ENCODE results near the gene INSYN1. TPM values are rescaled to one million over a fixed set of nuclear protein-coding genes. Genes with fewer than 3 reads are reported as not detected.

The INSYN1 gene
- total RNA-seq, 1 experiment from 2014 or later, result not detected

GRCh38 chr15:73784291-73784690 lies 31.1 kb upstream of the INSYN1 start:
- Mint-ChIP-seq H3K9me3 (ENCODE audit: low read depth, unreplicated experiment) (no peaks in the 10 kb centered on the region), H3K27me3 (ENCODE audit: unreplicated experiment) (peaks cover 29% of the 10 kb centered on the region), H3K36me3 (ENCODE audit: insufficient read depth, unreplicated experiment) (no peaks in the 10 kb centered on the region), H3K4me3 (ENCODE audit: low read depth, unreplicated experiment) (no peak overlapping the region), H3K4me1 (ENCODE audit: low read depth, unreplicated experiment) (peaks cover 12% of the 10 kb centered on the region), H3K27ac (ENCODE audit: unreplicated experiment) (no peak overlapping the region)
- DNase-seq, result no peak
- TF ChIP-seq CTCF (IDR thresholded peaks at IDR 0.05; ENCODE audit: unreplicated experiment), result no peak
- CTCF ChIA-PET, result no interaction called here
- intact Hi-C loops (cut with micrococcal nuclease; ENCODE audit: unreplicated experiment), result loop anchor here (10.0 kb wide), 1 partner anchor 469 kb away; no protein-coding TSS in a partner anchor
- no TSS peak for BruUV-seq (replicated peaks)

GRCh38 chr15:73782344-73782959 lies 29.3 kb upstream of the INSYN1 start:
- no peak for TF ChIP-seq CTCF (IDR thresholded peaks at IDR 0.05; ENCODE audit: unreplicated experiment)
- BruUV-seq (replicated peaks), result no TSS peak
- Mint-ChIP-seq H3K9me3 (ENCODE audit: low read depth, unreplicated experiment) (no peaks in the 10 kb centered on the region), H3K27me3 (ENCODE audit: unreplicated experiment) (peaks cover 34% of the 10 kb centered on the region), H3K36me3 (ENCODE audit: insufficient read depth, unreplicated experiment) (no peaks in the 10 kb centered on the region), H3K4me1 (ENCODE audit: low read depth, unreplicated experiment) (peaks cover 12% of the 10 kb centered on the region), H3K27ac (ENCODE audit: unreplicated experiment) (no peak overlapping the region), H3K4me3 (ENCODE audit: low read depth, unreplicated experiment) (no peak overlapping the region)
- no peak for DNase-seq
- intact Hi-C loops (cut with micrococcal nuclease; ENCODE audit: unreplicated experiment), result loop anchor here (10.0 kb wide), 1 partner anchor 468 kb away; no protein-coding TSS in a partner anchor
- CTCF ChIA-PET, result interaction anchor here (1.5 kb wide), 1 partner anchor 9 kb away, joined by 5 read pairs; no protein-coding TSS in a partner anchor

- Mint-ChIP-seq H3K27me3 (ENCODE audit: unreplicated experiment) (peaks cover 45% of the 10 kb centered on the region), H3K4me1 (ENCODE audit: low read depth, unreplicated experiment) (peaks cover 12% of the 10 kb centered on the region), H3K4me3 (ENCODE audit: low read depth, unreplicated experiment) (no peak overlapping the region), H3K9me3 (ENCODE audit: low read depth, unreplicated experiment) (no peaks in the 10 kb centered on the region), H3K36me3 (ENCODE audit: insufficient read depth, unreplicated experiment) (no peaks in the 10 kb centered on the region), H3K27ac (ENCODE audit: unreplicated experiment) (no peak overlapping the region)
- CTCF ChIA-PET, result interaction anchor here (0.6 to 1.2 kb wide), 2 partner anchors 13 to 608 kb away, joined by 3 read pairs; no protein-coding TSS in a partner anchor
- TF ChIP-seq CTCF (IDR thresholded peaks at IDR 0.05; ENCODE audit: unreplicated experiment), result peak; percentile 22
- intact Hi-C loops (cut with micrococcal nuclease; ENCODE audit: unreplicated experiment), result loop anchor here (10.0 kb wide), 1 partner anchor 466 kb away; no protein-coding TSS in a partner anchor
- peak; percentile 30 for DNase-seq
- no TSS peak for BruUV-seq (replicated peaks)
These were observed 28.1 kb upstream of the INSYN1 start for GRCh38 chr15:73781038-73781925.

- Mint-ChIP-seq H3K4me1 (ENCODE audit: low read depth, unreplicated experiment) (peaks cover 5% of the 10 kb centered on the region), H3K9me3 (ENCODE audit: low read depth, unreplicated experiment) (no peaks in the 10 kb centered on the region), H3K4me3 (ENCODE audit: low read depth, unreplicated experiment) (no peak overlapping the region), H3K27me3 (ENCODE audit: unreplicated experiment) (peaks cover 45% of the 10 kb centered on the region), H3K27ac (ENCODE audit: unreplicated experiment) (no peak overlapping the region), H3K36me3 (ENCODE audit: insufficient read depth, unreplicated experiment) (no peaks in the 10 kb centered on the region)
- CTCF ChIA-PET, result no interaction called here
- intact Hi-C loops (cut with micrococcal nuclease; ENCODE audit: unreplicated experiment), result loop anchor here (10.0 kb wide), 1 partner anchor 465 kb away; no protein-coding TSS in a partner anchor
- no TSS peak for BruUV-seq (replicated peaks)
- no peak for TF ChIP-seq CTCF (IDR thresholded peaks at IDR 0.05; ENCODE audit: unreplicated experiment)
- DNase-seq, result no peak
These were observed 26.8 kb upstream of the INSYN1 start for GRCh38 chr15:73779974-73780373.
